HepG2 (cell line): Measurements from ENCODE around the gene MYORG. TPM values are rescaled to one million over a fixed set of nuclear protein-coding genes. Genes with fewer than 3 reads are reported as not detected.
"Not testable (repeated sequence)": the region's sequence is repeated elsewhere in the genome, so short reads cannot be mapped to it uniquely, and the experiment has no call there.

Experiments
- ATAC-seq: fragments of 200-7000 bp; cut with Tn5 transposase; 3 replicates; pipeline ENCODE4 v1.9.1; 2020; ENCODE audit warnings: mild to moderate bottlenecking, moderate library complexity
- BruUV-seq: library from RNA; stranded (reverse); fragments of 400-500 nt; replicated peaks from 2 replicates; lab custom pipeline; 2021; lab: Mats Ljungman, UMichigan
- CTCF ChIA-PET: fragments of 300-600 bp; formaldehyde crosslinking; extraction: SDS; loops from one replicate; lab custom pipeline; 2021; ENCODE audit warnings: low total read pairs, inconsistent platforms, low intra/inter-chr PET ratio; lab: Yijun Ruan, JAX
- POLR2A ChIA-PET: fragments of 350-600 bp; sonication (Branson Sonifier 250); formaldehyde crosslinking; loops from one replicate; lab custom pipeline; 2020; ENCODE audit warnings: antibody characterized with exemption, inconsistent platforms; lab: Yijun Ruan, JAX
- DNase-seq: peaks from one replicate; pipeline ENCODE4 v3.0.0-alpha.2; 2015; ENCODE audit warnings: low spot score
- FAIRE-seq: peaks from 3 replicates; lab custom pipeline; 2011; peaks lifted over from hg19 to GRCh38; lab: Jason Lieb, UNC
- H2AFZ ChIP-seq: one replicate; pipeline ENCODE4 v1.6.1; 2011; ENCODE audit warnings: low read length, inconsistent platforms
- H3K27ac ChIP-seq: fragments of 300-600 bp; 3 replicates; pipeline ENCODE4 v1.8.0; 2011; ENCODE audit warnings: mixed run types, mild to moderate bottlenecking, mixed read lengths, low read length, inconsistent platforms; ENCODE audit not compliant: insufficient read depth; ENCODE audit errors: extremely low read length
- H3K27me3 ChIP-seq, 2 experiments: fragments of 200-600 bp in 1 of 2; 2 replicates in 1 of 2; 3 replicates in 1 of 2; pipeline versions ENCODE4 v1.6.0 to v1.8.0; 2011; ENCODE audit warnings: low read length in 2 of 2, mild to moderate bottlenecking in 2 of 2, moderate library complexity in 2 of 2, inconsistent platforms in 1 of 2; ENCODE audit not compliant: insufficient read depth in 2 of 2, control insufficient read depth in 1 of 2
- H3K36me3 ChIP-seq, 2 experiments: fragments of 200-600 bp in 1 of 2; replicated peaks in 1 of 2; 2 replicates in 1 of 2; 3 replicates in 1 of 2; pipeline versions ENCODE4 v1.5.1 to v1.8.0; 2011; ENCODE audit warnings: low read length in 2 of 2, inconsistent platforms in 1 of 2; ENCODE audit not compliant: insufficient read depth in 2 of 2, control insufficient read depth in 1 of 2
- H3K4me1 ChIP-seq: 2 replicates; pipeline ENCODE4 v1.5.1; 2012; ENCODE audit warnings: low read length, inconsistent platforms; ENCODE audit not compliant: insufficient read depth
- H3K4me2 ChIP-seq: 2 replicates; pipeline ENCODE4 v1.6.0; 2011; ENCODE audit warnings: low read depth, low read length, inconsistent platforms
- H3K4me3 ChIP-seq, 3 experiments: fragments of 200-600 bp in 1 of 3; sonication (generic), shearing (Covaris generic) in 1 of 3; replicated peaks in 1 of 3; 2 replicates each; pipeline ENCODE4 v1.5.1; 2011 to 2016; ENCODE audit warnings: low read length in 3 of 3, inconsistent platforms in 2 of 3, low read depth in 2 of 3, mild to moderate bottlenecking in 2 of 3, control low read depth in 1 of 3, mixed read lengths in 1 of 3; ENCODE audit not compliant: insufficient read depth in 1 of 3
- H3K79me2 ChIP-seq: one replicate; pipeline ENCODE4 v1.6.1; 2011; ENCODE audit warnings: low read length, inconsistent platforms; ENCODE audit not compliant: insufficient read depth
- H3K9ac ChIP-seq: 2 replicates; pipeline ENCODE4 v1.6.0; 2011; ENCODE audit warnings: mild to moderate bottlenecking, low read depth, low read length, inconsistent platforms; ENCODE audit not compliant: insufficient read depth
- H3K9me3 ChIP-seq: 2 replicates; pipeline ENCODE4 v1.5.1; 2012; ENCODE audit warnings: mild to moderate bottlenecking, low read length
- H4K20me1 ChIP-seq: 2 replicates; pipeline ENCODE4 v1.6.0; 2011; ENCODE audit warnings: inconsistent platforms, mild to moderate bottlenecking, low read length, moderate library complexity; ENCODE audit not compliant: insufficient read depth
- FOXO1 ChIP-seq: sonication (generic); formaldehyde crosslinking; IDR thresholded peaks from 2 replicates; pipeline ENCODE4 v1.4.0; 2020; ENCODE audit warnings: missing genetic modification reagents
- NFIB ChIP-seq: sonication (generic); formaldehyde crosslinking; IDR thresholded peaks from 2 replicates; pipeline ENCODE4 v1.9.0; 2021; ENCODE audit warnings: missing genetic modification reagents, mild to moderate bottlenecking, borderline replicate concordance
- ZNF549 ChIP-seq: sonication (generic); formaldehyde crosslinking; IDR thresholded peaks from 2 replicates; pipeline ENCODE4 v1.5.0; 2020; ENCODE audit warnings: missing genetic modification reagents
- ZNF792 ChIP-seq: IDR thresholded peaks from 2 replicates; pipeline ENCODE4 v1.6.1; 2016
- WGBS: methylation state at CpG from one replicate; pipeline ENCODE4 v1.1.6; 2017; ENCODE audit warnings: low lambda C conversion rate; 5-methylcytosine and 5-hydroxymethylcytosine counted together
- in situ Hi-C: cut with HindIII; loops from 2 replicates; pipeline ENCODE4 v1.10.0; 2017; ENCODE audit warnings: low pct_unique_long_range_greater_than_20kb; ENCODE audit not compliant: extremely low pct_ligation_motif_present
- intact Hi-C: fragments of 100-400 bp; cut with micrococcal nuclease; formaldehyde crosslinking; loops from one replicate; pipeline ENCODE4 v1.10.0; 2022; ENCODE audit not compliant: unreplicated experiment
- polyA plus RNA-seq, 8 experiments: library from polyadenylated mRNA; depleted of rRNA in 3 of 8; stranded (reverse) in 7 of 8; unstranded in 1 of 8; fragments of >200 nt; fragmentation: Illumina TruSeq in 4 of 8; extraction: Trizol in 4 of 8; gene quantifications; 2 replicates each; pipeline versions ENCODE4 v1.2.1 to v1.2.3, GENCODE V29; 2011 to 2016; ENCODE audit warnings: low read depth in 4 of 8, missing spikeins in 1 of 8, mixed read lengths in 1 of 8; ENCODE audit not compliant: insufficient read depth in 1 of 8
- total RNA-seq, 5 experiments: library from RNA; depleted of rRNA; stranded (reverse); fragments of >200 nt; fragmentation: Illumina TruSeq; extraction: Trizol; gene quantifications; 2 replicates each; pipeline ENCODE4 v1.2.3, GENCODE V29; 2016; ENCODE audit warnings: low read depth in 1 of 5

Gene MYORG
- total and polyA plus RNA-seq, 2 of the 13 experiments (the other 11 are each of a cell fraction or from before 2014, with no cell fraction given): 11.1 to 22.4 TPM

DNA sequence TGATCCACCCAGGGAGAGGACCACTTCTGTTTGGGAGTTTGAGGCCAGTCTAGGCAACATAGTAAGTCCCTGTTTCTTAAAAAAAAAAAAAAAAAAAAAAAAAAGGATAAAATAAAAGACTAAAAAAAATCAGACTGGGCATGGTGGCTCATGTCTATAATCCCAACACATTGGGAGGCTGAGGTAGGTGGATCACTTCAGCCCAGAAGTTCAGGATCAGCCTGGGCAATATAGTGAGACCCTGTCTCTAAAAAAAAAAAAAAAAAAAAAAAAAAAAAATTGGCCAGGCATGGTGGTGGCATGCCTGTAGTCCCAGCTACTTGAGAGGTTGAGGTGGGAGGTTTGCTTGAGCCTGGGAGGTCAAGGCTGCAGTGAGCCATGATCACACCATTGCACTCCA, 38.6 kb downstream of the MYORG start:
- H3K4me2 ChIP-seq, in situ Hi-C loops, H3K9me3 ChIP-seq, H3K4me3 ChIP-seq, DNase-seq, H2AFZ ChIP-seq, BruUV-seq, H4K20me1 ChIP-seq, H3K27me3 ChIP-seq, CTCF ChIA-PET, H3K27ac ChIP-seq, H3K79me2 ChIP-seq, FAIRE-seq, ATAC-seq, H3K9ac ChIP-seq: not testable (repeated sequence)
- intact Hi-C loops: loop anchor here (10.0 kb wide), 1 partner anchor 167 kb away; no protein-coding TSS in a partner anchor
- POLR2A ChIA-PET: interaction anchor here (7.6 kb wide), 1 partner anchor 38 kb away, joined by 162 read pairs; the partner anchor contains the start of gene MYORG
- peaks cover 34% of the 10 kb centered on the region for H3K4me1 ChIP-seq
- peaks cover 13 to 16% of the 10 kb centered on the region in 2 experiments for H3K36me3 ChIP-seq

DNA sequence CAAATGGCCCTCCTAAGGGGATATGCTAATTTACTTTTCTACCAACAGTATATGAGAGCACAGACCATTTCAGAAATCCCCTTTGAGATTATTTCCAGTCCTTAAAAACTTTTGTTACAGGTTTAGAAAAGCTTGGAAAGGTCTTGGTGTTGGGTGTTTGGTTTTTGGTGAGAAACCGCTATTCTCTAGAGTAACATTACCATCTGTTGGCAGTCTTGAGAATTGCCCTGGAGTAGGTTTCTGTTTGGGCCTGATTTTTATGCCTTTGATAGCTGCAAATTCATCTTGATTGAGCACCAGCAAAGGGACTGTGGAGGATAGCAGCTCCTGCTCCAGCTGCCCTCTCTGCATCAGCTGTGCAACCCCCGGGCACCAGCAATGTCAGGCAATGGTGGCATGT, 39.3 kb downstream of the MYORG start:
- ATAC-seq (no peak), DNase-seq (no peak), FAIRE-seq (no peak)
- Histone ChIP-seq H3K4me2 (no peak overlapping the region), H3K4me1 (peaks cover 38% of the 10 kb centered on the region), H3K9me3 (no peaks in the 10 kb centered on the region), H4K20me1 (no peaks in the 10 kb centered on the region), H3K27me3 (no peaks in the 10 kb centered on the region), H3K36me3 (peaks cover 11 to 16% of the 10 kb centered on the region in 2 experiments), H3K9ac (no peak overlapping the region), H3K27ac (no peak overlapping the region), H3K79me2 (peaks cover 2% of the 10 kb centered on the region), H3K4me3 (no peak overlapping the region), H2AFZ (no peak overlapping the region)
- BruUV-seq: no TSS peak
- TF ChIP-seq ZNF792 (no peak), ZNF549 (CRISPR knock-in tag) (no peak), NFIB (CRISPR knock-in tag) (no peak), FOXO1 (CRISPR knock-in tag) (no peak)
- intact Hi-C loops (loop anchor here (10.0 kb wide), 1 partner anchor 167 kb away; no protein-coding TSS in a partner anchor), in situ Hi-C loops (no loop called here)
- ChIA-PET CTCF (no interaction called here), POLR2A (interaction anchor here (7.6 kb wide), 1 partner anchor 39 kb away, joined by 162 read pairs; the partner anchor contains the start of gene MYORG)
- WGBS: 90% methylated on average over 1 of the region's 2 CpGs
